Measurements from ENCODE around the gene HPCAL1. TPM values are rescaled to one million over a fixed set of nuclear protein-coding genes. Genes with fewer than 3 reads are reported as not detected.
A peak's percentile ranks its signal among the peaks of the same experiment; 100 is the strongest.

HPCAL1 gene
- total and polyA plus RNA-seq, 2 of the 4 experiments (the other 2 are of a cell fraction): 8.2 to 33.7 TPM

GRCh38 chr2:10281891-10282290 is 20.8 kb upstream of the HPCAL1 start:
- dilution Hi-C loops (cut with HindIII; ENCODE audit: low sequenced_read_pairs, unreplicated experiment) (no loop called here), intact Hi-C loops (cut with micrococcal nuclease) (no loop called here), in situ Hi-C loops (cut with MboI; ENCODE audit: low sequenced_read_pairs) (no loop called here)
- H3K79me1 ChIP-seq (ENCODE audit: low read depth in 1 of 2, low read length in 2 of 2): peaks cover 0 to 4% of the 10 kb centered on the region in 2 experiments; a peak in 1 of 4 replicates
- TF ChIP-seq USF2 (IDR thresholded peaks at IDR 0.05; ENCODE audit: low read depth, low read length): no peak
- no peak for TF ChIP-seq RAD21 (IDR thresholded peaks at IDR 0.05; ENCODE audit: low read length)
- no peak for TF ChIP-seq RCOR1 (IDR thresholded peaks at IDR 0.05; ENCODE audit: insufficient replicate concordance, low read length)
- TF ChIP-seq FOS (IDR thresholded peaks at IDR 0.05; ENCODE audit: low read depth, low read length): no peak
- TF ChIP-seq NFE2L2 (IDR thresholded peaks at IDR 0.05; ENCODE audit: low read depth, low read length): no peak
- TF ChIP-seq MXI1 (IDR thresholded peaks at IDR 0.05; ENCODE audit: borderline replicate concordance, low read depth, low read length): no peak
- TF ChIP-seq BHLHE40 (IDR thresholded peaks at IDR 0.05; ENCODE audit: low read depth, low read length): no peak
- no peak for TF ChIP-seq ELK1 (IDR thresholded peaks at IDR 0.05; ENCODE audit: borderline replicate concordance, low read depth, low read length)
- no peak for TF ChIP-seq CTCF (conservative IDR thresholded peaks at IDR 0.05; ENCODE audit: low read depth, low read length)
- H3K14ac ChIP-seq (replicated peaks; ENCODE audit: low read depth, low read length): 0 out of 2 replicates have a peak overlapping the region, but pooled peaks have one; percentile 7
- no peaks in the 10 kb centered on the region for H3K36me3 ChIP-seq (ENCODE audit: control insufficient read depth, insufficient read depth, low read length)
- no peak overlapping the region for H3K9ac ChIP-seq (ENCODE audit: low read depth, low read length)
- H3K4me1 ChIP-seq (ENCODE audit: control insufficient read depth, insufficient read depth, low read length): peaks cover 31% of the 10 kb centered on the region
- no TSS peak for BruUV-seq (replicated peaks)
- H3K4me2 ChIP-seq (ENCODE audit: low read depth, low read length): no peak overlapping the region
- POLR2A ChIA-PET (ENCODE audit: unreplicated experiment): no interaction called here
- no peaks in the 10 kb centered on the region for H3K9me3 ChIP-seq (ENCODE audit: control insufficient read depth, insufficient read depth, low read length)
- H2AK9ac ChIP-seq (replicated peaks; ENCODE audit: low read depth, low read length, poor library complexity): peak overlapping the region; percentile 90
- no peak overlapping the region for H3K23ac ChIP-seq (ENCODE audit: low read depth, low read length)
- H4K91ac ChIP-seq (ENCODE audit: insufficient read depth, low read depth, low read length): peak overlapping the region; percentile 97
- peak overlapping the region; percentile 97 for H2AK5ac ChIP-seq (ENCODE audit: low read depth, low read length)
- H3K18ac ChIP-seq (ENCODE audit: low read depth, low read length): no peak overlapping the region
- peak overlapping the region; percentile 94 for H3K4ac ChIP-seq (ENCODE audit: low read depth, low read length)
- DNase-seq: no peak
- no peak overlapping the region for H3K27ac ChIP-seq (ENCODE audit: insufficient read depth, low read length)
- H4K5ac ChIP-seq (ENCODE audit: low read depth, low read length): no peak overlapping the region
- H2BK20ac ChIP-seq (ENCODE audit: low read depth, low read length): peak overlapping the region; percentile 88
- ATAC-seq (ENCODE audit: low read depth): no peak
- CTCF ChIA-PET: no interaction called here
- H4K8ac ChIP-seq (ENCODE audit: low read depth in 2 of 2, low read length in 2 of 2): peak overlapping the region in 1 of 2 experiments; percentile 94; a peak in 2 of 4 replicates
- peak overlapping the region; percentile 90; the same call in 1 of the 3 replicates for H2BK15ac ChIP-seq (ENCODE audit: low read depth, low read length)
- H2BK5ac ChIP-seq (ENCODE audit: low read depth, low read length, poor library complexity, severe bottlenecking): no peak overlapping the region
- H2AFZ ChIP-seq (replicated peaks; ENCODE audit: low read length, poor library complexity): peak overlapping the region; percentile 27
- no peak overlapping the region for H3K56ac ChIP-seq (ENCODE audit: extremely low read depth, insufficient read depth, low read length)
- peaks cover 26% of the 10 kb centered on the region for H3K9me1 ChIP-seq (ENCODE audit: insufficient read depth, low read length)
- H2BK120ac ChIP-seq (ENCODE audit: low read depth, low read length): peak overlapping the region; percentile 95; the same call in 1 of the 2 replicates
- H4K20me1 ChIP-seq (ENCODE audit: insufficient read depth, low read length): no peaks in the 10 kb centered on the region
- 100% methylated on average over 2 of the region's 4 CpGs; no CpG with 5 or more reads in 1 of the 2 experiments for WGBS, 2 experiments (ENCODE audit: extremely low coverage in 2 of 2, insufficient read length in 1 of 2)
- no peaks in the 10 kb centered on the region for H3K27me3 ChIP-seq (ENCODE audit: control insufficient read depth, insufficient read depth, low read length)
- H3K4me3 ChIP-seq (ENCODE audit: insufficient read depth, low read depth, low read length): no peak overlapping the region
